ES-I3 (cell line): ENCODE data around the gene NFKBIE.
A peak's percentile ranks its signal among the peaks of the same experiment; 100 is the strongest.
"Not testable (repeated sequence)": the region's sequence is repeated elsewhere in the genome, so short reads cannot be mapped to it uniquely, and the experiment has no call there.

ENCODE experiments used
- H3K36me3 ChIP-seq: 2 replicates; pipeline ENCODE4 v1.6.1; 2013; ENCODE audit warnings: mild to moderate bottlenecking, low read length, control low read depth, moderate library complexity; ENCODE audit not compliant: insufficient read depth
- H3K4me1 ChIP-seq: 2 replicates; pipeline ENCODE4 v1.6.1; 2013; ENCODE audit warnings: mild to moderate bottlenecking, control low read depth, low read length; ENCODE audit not compliant: insufficient read depth
- H3K9ac ChIP-seq: 2 replicates; pipeline ENCODE4 v1.6.1; 2013; ENCODE audit warnings: low read depth, mild to moderate bottlenecking, low read length, moderate library complexity
- H3K9me3 ChIP-seq: 2 replicates; pipeline ENCODE4 v1.6.1; 2013; ENCODE audit warnings: mild to moderate bottlenecking, low read length, moderate library complexity; ENCODE audit not compliant: control insufficient read depth, insufficient read depth

Gene NFKBIE

GRCh38 chr6:44238687-44239350 is 26.5 kb downstream of the NFKBIE start:
- 0 out of 2 replicates have a peak, but pooled peaks cover under 1% of the 10 kb centered on the region for H3K36me3 ChIP-seq
- no peak overlapping the region for H3K9ac ChIP-seq
- H3K9me3 ChIP-seq: no peaks in the 10 kb centered on the region
- peaks cover 24% of the 10 kb centered on the region for H3K4me1 ChIP-seq

- Histone ChIP-seq H3K9ac (peak overlapping the region; percentile 60), H3K36me3 (0 out of 2 replicates have a peak, but pooled peaks cover 6% of the 10 kb centered on the region), H3K9me3 (no peaks in the 10 kb centered on the region), H3K4me1 (peaks cover 25% of the 10 kb centered on the region)
Measured at GRCh38 chr6:44237813-44238433, 27.4 kb downstream of the NFKBIE start.

GRCh38 chr6:44237021-44237812 is 28.1 kb downstream of the NFKBIE start:
- peak overlapping the region; percentile 60; the same call in 1 of the 2 replicates for H3K9ac ChIP-seq
- no peaks in the 10 kb centered on the region for H3K9me3 ChIP-seq
- peaks cover 25% of the 10 kb centered on the region for H3K4me1 ChIP-seq
- peaks cover 9% of the 10 kb centered on the region; the same call in 1 of the 2 replicates for H3K36me3 ChIP-seq

GRCh38 chr6:44235891-44236516 is 29.3 kb downstream of the NFKBIE start:
- Histone ChIP-seq H3K36me3 (peaks cover 10% of the 10 kb centered on the region; the same call in 1 of the 2 replicates), H3K9ac (no peak overlapping the region), H3K4me1 (peaks cover 25% of the 10 kb centered on the region), H3K9me3 (no peaks in the 10 kb centered on the region)

GRCh38 chr6:44235269-44235668 is 30.1 kb downstream of the NFKBIE start:
- Histone ChIP-seq H3K4me1 (peaks cover 25% of the 10 kb centered on the region), H3K36me3 (peaks cover 13% of the 10 kb centered on the region; the same call in 1 of the 2 replicates), H3K9ac (no peak overlapping the region), H3K9me3 (no peaks in the 10 kb centered on the region)

GRCh38 chr6:44234101-44235025 is 31.0 kb downstream of the NFKBIE start:
- Histone ChIP-seq H3K36me3 (peaks cover 13% of the 10 kb centered on the region; the same call in 1 of the 2 replicates), H3K4me1 (peaks cover 25% of the 10 kb centered on the region), H3K9ac (no peak overlapping the region), H3K9me3 (no peaks in the 10 kb centered on the region)

GRCh38 chr6:44233567-44234100 is 31.7 kb downstream of the NFKBIE start:
- H3K36me3 ChIP-seq: peaks cover 13% of the 10 kb centered on the region; the same call in 1 of the 2 replicates
- H3K9ac ChIP-seq: no peak overlapping the region
- H3K9me3 ChIP-seq: no peaks in the 10 kb centered on the region
- peaks cover 24% of the 10 kb centered on the region for H3K4me1 ChIP-seq

GRCh38 chr6:44232676-44233566 is 32.4 kb downstream of the NFKBIE start:
- H3K4me1 ChIP-seq: peaks cover 18% of the 10 kb centered on the region
- no peak overlapping the region for H3K9ac ChIP-seq
- H3K36me3 ChIP-seq: peaks cover 13% of the 10 kb centered on the region; the same call in 1 of the 2 replicates
- no peaks in the 10 kb centered on the region for H3K9me3 ChIP-seq

GRCh38 chr6:44231426-44231825 is 33.9 kb downstream of the NFKBIE start:
- H3K9ac ChIP-seq, H3K9me3 ChIP-seq: not testable (repeated sequence)
- Histone ChIP-seq H3K4me1 (peaks cover 22% of the 10 kb centered on the region), H3K36me3 (peaks cover 13% of the 10 kb centered on the region; the same call in 1 of the 2 replicates)

GRCh38 chr6:44230034-44230675 is 35.2 kb downstream of the NFKBIE start:
- Histone ChIP-seq H3K4me1 (peaks cover 32% of the 10 kb centered on the region), H3K9ac (no peak overlapping the region), H3K36me3 (peaks cover 13% of the 10 kb centered on the region; the same call in 1 of the 2 replicates), H3K9me3 (no peaks in the 10 kb centered on the region)

GRCh38 chr6:44229376-44230033 is 35.8 kb downstream of the NFKBIE start:
- Histone ChIP-seq H3K4me1 (peaks cover 33% of the 10 kb centered on the region; the same call in 1 of the 2 replicates), H3K9me3 (no peaks in the 10 kb centered on the region), H3K9ac (no peak overlapping the region), H3K36me3 (peaks cover 13% of the 10 kb centered on the region; the same call in 1 of the 2 replicates)
